Sigmoid colon (tissue), 7 donors: ENCODE results near the gene DEFB124. TPM values are rescaled to one million over a fixed set of nuclear protein-coding genes. Genes with fewer than 3 reads are reported as not detected.
A peak's percentile ranks its signal among the peaks of the same experiment; 100 is the strongest.
"Not testable (repeated sequence)": the region's sequence is repeated elsewhere in the genome, so short reads cannot be mapped to it uniquely, and the experiment has no call there.

Source experiments
- DNase-seq: peaks from one replicate; pipeline ENCODE4 v3.0.0-alpha.2; 2019
- H3K27ac ChIP-seq, 4 donors: fragments of 200-600 bp; sonication (generic); one replicate each; pipeline ENCODE4 v1.5.1; 2016 to 2019; ENCODE audit warnings: mild to moderate bottlenecking in 1 of 4
- H3K27me3 ChIP-seq, 3 donors: fragments of 200-600 bp; sonication (generic); one replicate each; pipeline ENCODE4 v1.5.1; 2019; ENCODE audit warnings: mild to moderate bottlenecking in 1 of 3
- H3K36me3 ChIP-seq, 4 donors: fragments of 200-600 bp; sonication (generic); one replicate each; pipeline ENCODE4 v1.5.1; 2016 to 2019
- H3K4me1 ChIP-seq, 4 donors: fragments of 200-600 bp; sonication (generic); one replicate each; pipeline ENCODE4 v1.5.1; 2017 to 2019
- H3K4me3 ChIP-seq, 4 donors: fragments of 200-600 bp; sonication (generic); one replicate each; pipeline ENCODE4 v1.5.1; 2017 to 2019; ENCODE audit warnings: mild to moderate bottlenecking in 2 of 4, moderate library complexity in 1 of 4
- H3K9me3 ChIP-seq, 4 donors: fragments of 200-600 bp in 3 of 4; sonication (generic) in 3 of 4; one replicate each; pipeline versions ENCODE4 v1.5.1 to v1.6.1; 2013 to 2019
- CTCF ChIP-seq, 4 experiments: fragments of 450-650 bp in 3 of 4; fragments of 200-600 bp in 1 of 4; IDR thresholded peaks; one replicate each; pipeline ENCODE4 v1.5.1; 2016 to 2019; ENCODE audit warnings: antibody characterized with exemption in 4 of 4, mild to moderate bottlenecking in 3 of 4, moderate library complexity in 2 of 4
- EP300 ChIP-seq, 4 donors: sonication (generic); formaldehyde crosslinking; IDR thresholded peaks; one replicate each; pipeline ENCODE4 v1.6.1; 2017; ENCODE audit warnings: antibody characterized with exemption in 4 of 4
- POLR2A ChIP-seq, 2 donors: fragments of 450-650 bp; IDR thresholded peaks; one replicate each; pipeline ENCODE4 v1.6.1; 2016; ENCODE audit warnings: antibody characterized with exemption in 2 of 2, mild to moderate bottlenecking in 2 of 2, moderate library complexity in 2 of 2
- POLR2AphosphoS5 ChIP-seq, 4 donors: sonication (generic); formaldehyde crosslinking; IDR thresholded peaks; one replicate each; pipeline ENCODE4 v1.6.1; 2017; ENCODE audit warnings: antibody characterized with exemption in 4 of 4
- WGBS, 2 donors: extraction: QIAGEN DNeasy Blood & Tissue Kit; methylation state at CpG; one replicate each; pipeline ENCODE4 v1.1.7; 2013; 5-methylcytosine and 5-hydroxymethylcytosine counted together
- intact Hi-C: fragments of 100-400 bp; cut with DNase I; formaldehyde crosslinking; loops from one replicate; pipeline ENCODE4 v1.15.1; 2023
- polyA plus RNA-seq, 3 donors: library from polyadenylated mRNA; stranded (reverse); fragments of 200-250 nt; gene quantifications; one replicate each; pipeline ENCODE4 v1.2.3, GENCODE V29; 2013
- total RNA-seq, 4 donors: library from RNA; depleted of rRNA; stranded (reverse); fragments of >200 nt; gene quantifications; one replicate each; pipeline ENCODE4 v1.1.0, GENCODE V29; 2016
- donor health status: healthy with polysubstance abuse.
- donor health status: Bipolar disorder and iron deficiency.
- donor health status: healthy.

DEFB124 gene
- total and polyA plus RNA-seq, 7 donors = not detected

GRCh38 chr20:31514154-31515071 is 39.5 kb upstream of the DEFB124 start, which contains the start of gene HM13:
TSS of gene HM13 (plus strand) at chr20:31514442. CDS start at chr20:31514552, 110 bp downstream.
- no peaks in the 10 kb centered on the region for H3K27me3 ChIP-seq
- peaks cover 0 to 40% (median 29%) of the 10 kb centered on the region in 4 donors for H3K4me1 ChIP-seq

GRCh38 chr20:31508517-31509244 is 33.8 kb upstream of the DEFB124 start:
- WGBS, 2 donors = 81 to 86% methylated on average over 5 of the region's 5 CpGs

More at GRCh38 chr20:31514154-31515071, 39.5 kb upstream of the DEFB124 start, which contains the start of gene HM13:
- Histone ChIP-seq H3K27ac (peak within 1 kb of the TSS; percentile 79 to 86 (median 84)), H3K36me3 (peaks cover 0 to 5% (median 0%) of the 10 kb centered on the region in 4 donors), H3K4me3 (peak within 1 kb of the TSS; percentile 74 to 85 (median 84)), H3K9me3 (no peaks in the 10 kb centered on the region)
- TF ChIP-seq EP300 (IDR thresholded peaks at IDR 0.05) (no peak), POLR2A (IDR thresholded peaks at IDR 0.05) (peak; percentile 26 to 55), CTCF (IDR thresholded peaks at IDR 0.05) (peak; percentile 76 to 98 (median 82)), POLR2AphosphoS5 (IDR thresholded peaks at IDR 0.05) (peak; percentile 21 to 94 (median 90))
- 0 to 1% methylated on average over 86 of the region's 86 CpGs for WGBS, 2 donors
- DNase-seq = peak; percentile 96
- intact Hi-C loops = no loop called here

GRCh38 chr20:31505903-31506302 is 31.0 kb upstream of the DEFB124 start:
- no peaks in the 10 kb centered on the region for H3K27me3 ChIP-seq
- H3K27ac ChIP-seq = no peak overlapping the region
- intact Hi-C loops = no loop called here
- H3K9me3 ChIP-seq = no peaks in the 10 kb centered on the region
- H3K4me3 ChIP-seq = no peak overlapping the region
- DNase-seq = no peak
- no peaks in the 10 kb centered on the region for H3K4me1 ChIP-seq
- no peak for TF ChIP-seq EP300 (IDR thresholded peaks at IDR 0.05)
- no peak for TF ChIP-seq POLR2AphosphoS5 (IDR thresholded peaks at IDR 0.05)
- TF ChIP-seq CTCF (IDR thresholded peaks at IDR 0.05) = no peak
- no peak for TF ChIP-seq POLR2A (IDR thresholded peaks at IDR 0.05)
- 86 to 87% methylated on average over 1 of the region's 1 CpG for WGBS, 2 donors
- no peaks in the 10 kb centered on the region for H3K36me3 ChIP-seq

More at GRCh38 chr20:31508517-31509244, 33.8 kb upstream of the DEFB124 start:
- intact Hi-C loops = no loop called here
- TF ChIP-seq POLR2A (IDR thresholded peaks at IDR 0.05) (no peak), EP300 (IDR thresholded peaks at IDR 0.05) (no peak), CTCF (IDR thresholded peaks at IDR 0.05) (no peak), POLR2AphosphoS5 (IDR thresholded peaks at IDR 0.05) (no peak)
- Histone ChIP-seq H3K9me3 (no peaks in the 10 kb centered on the region), H3K27ac (no peak overlapping the region), H3K4me1 (peaks cover 0 to under 1% (median 0%) of the 10 kb centered on the region in 4 donors), H3K27me3 (no peaks in the 10 kb centered on the region), H3K36me3 (no peaks in the 10 kb centered on the region), H3K4me3 (no peak overlapping the region)
- no peak for DNase-seq

GRCh38 chr20:31502884-31503673 is 28.2 kb upstream of the DEFB124 start:
- peak; percentile 94 for DNase-seq
- intact Hi-C loops = loop anchor here (1.0 kb wide), 1 partner anchor 43 kb away; no protein-coding TSS in a partner anchor
- not testable (repeated sequence) for H3K4me3 ChIP-seq, H3K4me1 ChIP-seq, H3K36me3 ChIP-seq, H3K9me3 ChIP-seq, H3K27me3 ChIP-seq
- peak overlapping the region in 1 of 4 donors; percentile 10 for H3K27ac ChIP-seq
- 34% methylated on average over 20 of the region's 20 CpGs for WGBS, 2 donors
- peak; percentile 89 to 95 (median 93) for TF ChIP-seq CTCF (IDR thresholded peaks at IDR 0.05)
